Peyer's patch (tissue), 4 donors: Measurements from ENCODE around the gene IL1F10.

ENCODE experiments used
- POLR2A ChIP-seq, 2 donors: fragments of 450-650 bp; IDR thresholded peaks; one replicate each; pipeline ENCODE4 v1.5.1; 2017; ENCODE audit warnings: antibody characterized with exemption in 2 of 2, mild to moderate bottlenecking in 2 of 2, moderate library complexity in 2 of 2
- TF ChIP-seq, protein P1 (sequence below), 6 experiments: fragments of 450-650 bp in 4 of 6; fragments of 200-600 bp in 2 of 6; sonication (generic) in 1 of 6; IDR thresholded peaks; one replicate each; pipeline ENCODE4 v1.5.1; 2017 to 2019; ENCODE audit warnings: antibody characterized with exemption in 6 of 6, mild to moderate bottlenecking in 3 of 6, moderate library complexity in 1 of 6

DNA sequence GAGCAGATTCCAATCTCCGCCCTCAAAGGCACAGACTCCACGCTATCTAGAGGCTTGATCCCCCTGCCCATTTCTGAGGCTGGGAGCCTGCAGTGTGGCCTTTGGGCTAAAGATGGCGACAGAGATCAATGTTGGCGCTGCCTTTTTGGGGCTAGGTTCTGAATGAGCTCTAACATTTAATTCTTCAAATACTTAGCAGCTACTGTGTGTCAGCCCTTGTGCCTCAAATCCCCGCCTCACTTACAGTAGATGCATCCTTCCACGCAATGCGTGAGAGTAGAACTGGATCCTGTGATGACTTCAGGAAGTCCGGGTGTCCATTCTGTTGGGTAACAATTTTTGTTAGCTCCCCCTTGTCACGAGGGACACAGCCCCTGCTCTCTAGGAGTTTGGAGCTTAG, 12.4 kb downstream of the IL1F10 start:
- TF ChIP-seq, protein P1, sequence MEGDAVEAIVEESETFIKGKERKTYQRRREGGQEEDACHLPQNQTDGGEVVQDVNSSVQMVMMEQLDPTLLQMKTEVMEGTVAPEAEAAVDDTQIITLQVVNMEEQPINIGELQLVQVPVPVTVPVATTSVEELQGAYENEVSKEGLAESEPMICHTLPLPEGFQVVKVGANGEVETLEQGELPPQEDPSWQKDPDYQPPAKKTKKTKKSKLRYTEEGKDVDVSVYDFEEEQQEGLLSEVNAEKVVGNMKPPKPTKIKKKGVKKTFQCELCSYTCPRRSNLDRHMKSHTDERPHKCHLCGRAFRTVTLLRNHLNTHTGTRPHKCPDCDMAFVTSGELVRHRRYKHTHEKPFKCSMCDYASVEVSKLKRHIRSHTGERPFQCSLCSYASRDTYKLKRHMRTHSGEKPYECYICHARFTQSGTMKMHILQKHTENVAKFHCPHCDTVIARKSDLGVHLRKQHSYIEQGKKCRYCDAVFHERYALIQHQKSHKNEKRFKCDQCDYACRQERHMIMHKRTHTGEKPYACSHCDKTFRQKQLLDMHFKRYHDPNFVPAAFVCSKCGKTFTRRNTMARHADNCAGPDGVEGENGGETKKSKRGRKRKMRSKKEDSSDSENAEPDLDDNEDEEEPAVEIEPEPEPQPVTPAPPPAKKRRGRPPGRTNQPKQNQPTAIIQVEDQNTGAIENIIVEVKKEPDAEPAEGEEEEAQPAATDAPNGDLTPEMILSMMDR (IDR thresholded peaks at IDR 0.05): peak in 4 of 6 experiments; percentile 50 to 65 (median 60)
- no peak for TF ChIP-seq POLR2A (IDR thresholded peaks at IDR 0.05)
